RWPE2 (cell line): ENCODE measurements around the gene FHL5.

Source experiments
- ATAC-seq: fragments of 200-7000 bp; cut with Tn5 transposase; 3 replicates; pipeline ENCODE4 v1.9.1; 2021; ENCODE audit warnings: low read depth
- DNase-seq: peaks from one replicate; pipeline ENCODE4 v3.0.0-alpha.2; 2020; ENCODE audit warnings: low spot score
- H3K27ac ChIP-seq: fragments of 450-650 bp; 2 replicates; pipeline ENCODE4 v1.5.1; 2017; ENCODE audit warnings: mild to moderate bottlenecking; ENCODE audit not compliant: poor library complexity, severe bottlenecking
- H3K27me3 ChIP-seq: fragments of 250-450 bp; sonication (Bioruptor Pico); 2 replicates; pipeline ENCODE4 v1.5.1; 2021; ENCODE audit warnings: mild to moderate bottlenecking, moderate library complexity; ENCODE audit not compliant: insufficient read depth, poor library complexity, severe bottlenecking
- H3K36me3 ChIP-seq: fragments of 250-450 bp; sonication (Bioruptor Pico); 2 replicates; pipeline ENCODE4 v1.5.1; 2020; ENCODE audit warnings: low read depth, mild to moderate bottlenecking, moderate library complexity
- H3K4me1 ChIP-seq: fragments of 250-450 bp; sonication (Bioruptor Pico); 2 replicates; pipeline ENCODE4 v1.5.1; 2021; ENCODE audit warnings: mild to moderate bottlenecking, moderate library complexity; ENCODE audit not compliant: insufficient read depth, poor library complexity, severe bottlenecking
- H3K4me3 ChIP-seq: fragments of 250-450 bp; sonication (Bioruptor Pico); 2 replicates; pipeline ENCODE4 v1.5.1; 2021; ENCODE audit warnings: mild to moderate bottlenecking, moderate library complexity; ENCODE audit not compliant: severe bottlenecking
- H3K9me3 ChIP-seq: fragments of 250-450 bp; sonication (Bioruptor Pico); 2 replicates; pipeline ENCODE4 v1.5.1; 2021; ENCODE audit warnings: mild to moderate bottlenecking, moderate library complexity; ENCODE audit not compliant: severe bottlenecking
- TF ChIP-seq, protein P1 (sequence below): fragments of 450-650 bp; IDR thresholded peaks from one replicate; pipeline ENCODE4 v1.5.1; 2017; ENCODE audit warnings: mild to moderate bottlenecking, moderate library complexity; ENCODE audit not compliant: poor library complexity, severe bottlenecking

The FHL5 gene

DNA sequence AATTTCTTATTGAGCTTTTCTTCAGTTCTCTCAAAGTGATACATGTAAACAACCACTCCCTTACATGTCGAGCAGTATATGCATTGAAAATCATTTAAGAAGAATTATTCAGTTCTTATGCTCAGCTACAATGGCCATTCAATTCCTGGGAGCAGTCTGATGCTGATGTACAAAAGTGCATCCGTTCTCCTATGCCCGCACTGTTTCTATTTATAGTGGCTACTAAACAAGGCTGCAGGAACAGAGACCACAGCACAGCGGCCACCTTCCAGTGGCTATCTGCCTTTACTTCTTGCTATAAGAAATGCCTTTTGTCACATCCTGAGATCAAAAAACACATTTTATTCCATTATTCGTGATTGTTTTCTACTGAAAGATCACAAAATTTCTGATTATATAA, 82.2 kb downstream of the FHL5 start:
- H3K27ac ChIP-seq: no peak overlapping the region
- TF ChIP-seq, protein P1, sequence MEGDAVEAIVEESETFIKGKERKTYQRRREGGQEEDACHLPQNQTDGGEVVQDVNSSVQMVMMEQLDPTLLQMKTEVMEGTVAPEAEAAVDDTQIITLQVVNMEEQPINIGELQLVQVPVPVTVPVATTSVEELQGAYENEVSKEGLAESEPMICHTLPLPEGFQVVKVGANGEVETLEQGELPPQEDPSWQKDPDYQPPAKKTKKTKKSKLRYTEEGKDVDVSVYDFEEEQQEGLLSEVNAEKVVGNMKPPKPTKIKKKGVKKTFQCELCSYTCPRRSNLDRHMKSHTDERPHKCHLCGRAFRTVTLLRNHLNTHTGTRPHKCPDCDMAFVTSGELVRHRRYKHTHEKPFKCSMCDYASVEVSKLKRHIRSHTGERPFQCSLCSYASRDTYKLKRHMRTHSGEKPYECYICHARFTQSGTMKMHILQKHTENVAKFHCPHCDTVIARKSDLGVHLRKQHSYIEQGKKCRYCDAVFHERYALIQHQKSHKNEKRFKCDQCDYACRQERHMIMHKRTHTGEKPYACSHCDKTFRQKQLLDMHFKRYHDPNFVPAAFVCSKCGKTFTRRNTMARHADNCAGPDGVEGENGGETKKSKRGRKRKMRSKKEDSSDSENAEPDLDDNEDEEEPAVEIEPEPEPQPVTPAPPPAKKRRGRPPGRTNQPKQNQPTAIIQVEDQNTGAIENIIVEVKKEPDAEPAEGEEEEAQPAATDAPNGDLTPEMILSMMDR: no peak
- ATAC-seq (no peak), DNase-seq (no peak)
- no peaks in the 10 kb centered on the region for H3K36me3 ChIP-seq
- no peaks in the 10 kb centered on the region for H3K4me1 ChIP-seq
- no peaks in the 10 kb centered on the region for H3K27me3 ChIP-seq
- no peaks in the 10 kb centered on the region for H3K9me3 ChIP-seq
- H3K4me3 ChIP-seq: no peak overlapping the region

DNA sequence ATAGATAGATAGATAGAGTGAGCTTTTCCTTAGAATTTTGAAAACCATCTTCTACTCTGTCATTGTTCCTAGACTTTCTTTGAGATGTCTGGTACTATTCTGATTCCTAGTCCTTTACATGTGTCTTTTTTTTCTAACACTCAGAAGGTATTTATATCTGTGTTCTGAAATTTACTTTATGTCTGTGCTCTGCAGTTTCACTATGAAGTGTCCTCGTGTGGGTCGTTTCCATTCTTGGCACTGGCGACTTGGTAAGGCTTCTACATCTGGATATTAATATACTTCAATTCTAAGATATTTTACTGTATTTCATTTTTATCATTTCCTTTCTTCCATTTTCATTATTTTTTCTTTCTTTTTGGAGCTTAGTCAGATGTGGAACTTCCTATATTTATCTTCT, 87.0 kb downstream of the FHL5 start:
- no peak for DNase-seq
- no peak overlapping the region for H3K4me3 ChIP-seq
- H3K4me1 ChIP-seq: no peaks in the 10 kb centered on the region
- no peak overlapping the region for H3K27ac ChIP-seq
- no peaks in the 10 kb centered on the region for H3K9me3 ChIP-seq
- H3K27me3 ChIP-seq: no peaks in the 10 kb centered on the region
- TF ChIP-seq, protein P1: no peak
- ATAC-seq: no peak
- no peaks in the 10 kb centered on the region for H3K36me3 ChIP-seq

- Histone ChIP-seq H3K4me3 (no peak overlapping the region), H3K27me3 (no peaks in the 10 kb centered on the region), H3K4me1 (no peaks in the 10 kb centered on the region), H3K9me3 (no peaks in the 10 kb centered on the region), H3K36me3 (no peaks in the 10 kb centered on the region), H3K27ac (no peak overlapping the region)
- ATAC-seq (no peak), DNase-seq (no peak)
- TF ChIP-seq, protein P1: no peak
Observed at GRCh38 chr6:96651816-96652215, 88.9 kb downstream of the FHL5 start.

DNA sequence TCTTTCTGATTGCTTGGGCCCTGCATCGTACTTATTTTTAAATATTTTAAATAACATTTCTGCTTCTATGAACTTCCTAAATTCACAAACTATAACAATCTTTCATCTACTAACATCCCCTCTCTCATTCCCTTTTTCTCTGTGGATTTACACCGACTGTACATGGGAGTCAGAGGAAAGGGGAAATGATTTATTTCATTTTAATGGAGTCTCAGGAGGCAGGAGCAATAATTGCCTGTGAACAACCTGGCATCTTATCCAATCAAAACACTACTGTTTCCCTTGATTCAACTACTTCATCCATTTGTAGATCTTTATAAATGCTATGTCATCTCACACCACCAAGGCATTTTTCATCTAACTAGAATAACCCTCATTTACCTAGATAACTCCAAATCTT, 89.6 kb downstream of the FHL5 start:
- DNase-seq (no peak), ATAC-seq (no peak)
- no peaks in the 10 kb centered on the region for H3K9me3 ChIP-seq
- TF ChIP-seq, protein P1: no peak
- no peaks in the 10 kb centered on the region for H3K4me1 ChIP-seq
- no peaks in the 10 kb centered on the region for H3K36me3 ChIP-seq
- H3K27ac ChIP-seq: no peak overlapping the region
- H3K27me3 ChIP-seq: no peaks in the 10 kb centered on the region
- no peak overlapping the region for H3K4me3 ChIP-seq

GRCh38 chr6:96653181-96653580, 90.3 kb downstream of the FHL5 start:
- TF ChIP-seq, protein P1: no peak
- no peaks in the 10 kb centered on the region for H3K27me3 ChIP-seq
- H3K4me3 ChIP-seq: no peak overlapping the region
- DNase-seq (no peak), ATAC-seq (no peak)
- H3K27ac ChIP-seq: no peak overlapping the region
- H3K4me1 ChIP-seq: no peaks in the 10 kb centered on the region
- H3K9me3 ChIP-seq: no peaks in the 10 kb centered on the region
- H3K36me3 ChIP-seq: no peaks in the 10 kb centered on the region
